Activated B cell treated with CpG ODN at 0.5 μM for 24 hours (primary cell): ENCODE measurements around the gene DPF1. TPM values are rescaled to one million over a fixed set of nuclear protein-coding genes. Genes with fewer than 3 reads are reported as not detected.
A peak's percentile ranks its signal among the peaks of the same experiment; 100 is the strongest.

Source experiments
- ATAC-seq: fragments of 200-7000 bp; cut with Tn5 transposase; one replicate; pipeline ENCODE4 v1.10.0; 2021; ENCODE audit warnings: low read depth, mild to moderate bottlenecking, moderate library complexity
- CTCF ChIA-PET: fragments of 350-600 bp; sonication (Branson Sonifier 250); formaldehyde crosslinking; loops from one replicate; lab custom pipeline; 2021; ENCODE audit warnings: antibody characterized with exemption; lab: Charles Lee
- POLR2A ChIA-PET: fragments of 350-600 bp; sonication (Branson Sonifier 250); formaldehyde crosslinking; loops from one replicate; lab custom pipeline; 2021; ENCODE audit warnings: antibody characterized with exemption; lab: Charles Lee
- DNase-seq: peaks from one replicate; pipeline ENCODE4 v3.0.0; 2022
- H3K27ac Mint-ChIP-seq: one replicate; pipeline ENCODE4 v1.8.0; 2020; ENCODE audit warnings: mixed read lengths
- H3K27me3 Mint-ChIP-seq: one replicate; pipeline ENCODE4 v1.8.0; 2021; ENCODE audit warnings: mixed read lengths
- H3K36me3 Mint-ChIP-seq: one replicate; pipeline ENCODE4 v1.8.0; 2021; ENCODE audit warnings: low read depth, mixed read lengths
- H3K4me1 Mint-ChIP-seq: one replicate; pipeline ENCODE4 v1.8.0; 2021; ENCODE audit warnings: mixed read lengths
- H3K4me3 Mint-ChIP-seq: one replicate; pipeline ENCODE4 v1.8.0; 2020; ENCODE audit warnings: mild to moderate bottlenecking, mixed read lengths
- H3K9me3 Mint-ChIP-seq: one replicate; pipeline ENCODE4 v1.8.0; 2020; ENCODE audit warnings: mixed read lengths
- CTCF ChIP-seq: fragments of 200-600 bp; IDR thresholded peaks from one replicate; pipeline ENCODE4 v1.8.0; 2022; ENCODE audit warnings: antibody characterized with exemption, mild to moderate bottlenecking
- intact Hi-C: fragments of 100-400 bp; cut with micrococcal nuclease; formaldehyde crosslinking; loops from one replicate; pipeline ENCODE4 v1.15.1; 2024
- total RNA-seq: library from RNA; stranded (reverse); gene quantifications from 2 replicates; pipeline ENCODE4 v1.2.3, GENCODE V29; 2022

Gene DPF1
- total RNA-seq, 1 donor from 2014 or later: not detected

GRCh38 chr19:38211151-38211591 is 12.9 kb downstream of the DPF1 start:
- intact Hi-C loops: no loop called here
- no peak for TF ChIP-seq CTCF
- ATAC-seq: peak; percentile 45
- Mint-ChIP-seq H3K36me3 (peaks cover 22% of the 10 kb centered on the region), H3K4me1 (peaks cover 32% of the 10 kb centered on the region), H3K9me3 (no peaks in the 10 kb centered on the region), H3K27me3 (peaks cover 29% of the 10 kb centered on the region), H3K4me3 (no peak overlapping the region), H3K27ac (no peak overlapping the region)
- ChIA-PET CTCF (no interaction called here), POLR2A (no interaction called here)
- DNase-seq: no peak

- no peak for DNase-seq
- POLR2A ChIA-PET: interaction anchor here (0.7 kb wide), 1 partner anchor 32 kb away, joined by 7 read pairs; no protein-coding TSS in a partner anchor
- CTCF ChIA-PET: no interaction called here
- Mint-ChIP-seq H3K36me3 (peaks cover 26% of the 10 kb centered on the region), H3K4me3 (peak overlapping the region; percentile 28), H3K9me3 (no peaks in the 10 kb centered on the region), H3K27me3 (peaks cover 29% of the 10 kb centered on the region), H3K27ac (no peak overlapping the region), H3K4me1 (peaks cover 32% of the 10 kb centered on the region)
- TF ChIP-seq CTCF: no peak
- intact Hi-C loops: no loop called here
- no peak for ATAC-seq
Measured at GRCh38 chr19:38210458-38210987, 13.5 kb downstream of the DPF1 start.

GRCh38 chr19:38209671-38210457 is 14.2 kb downstream of the DPF1 start:
- no peak overlapping the region for H3K4me3 Mint-ChIP-seq
- peaks cover 29% of the 10 kb centered on the region for H3K27me3 Mint-ChIP-seq
- no peak for ATAC-seq
- POLR2A ChIA-PET: interaction anchor here (0.7 kb wide), 1 partner anchor 32 kb away, joined by 7 read pairs; no protein-coding TSS in a partner anchor
- no peak for DNase-seq
- peaks cover 33% of the 10 kb centered on the region for H3K36me3 Mint-ChIP-seq
- intact Hi-C loops: no loop called here
- TF ChIP-seq CTCF: no peak
- H3K27ac Mint-ChIP-seq: no peak overlapping the region
- H3K9me3 Mint-ChIP-seq: no peaks in the 10 kb centered on the region
- H3K4me1 Mint-ChIP-seq: peaks cover 32% of the 10 kb centered on the region
- CTCF ChIA-PET: no interaction called here

- Mint-ChIP-seq H3K36me3 (peaks cover 40% of the 10 kb centered on the region), H3K27ac (no peak overlapping the region), H3K4me3 (no peak overlapping the region), H3K27me3 (peaks cover 24% of the 10 kb centered on the region), H3K4me1 (peaks cover 28% of the 10 kb centered on the region), H3K9me3 (no peaks in the 10 kb centered on the region)
- POLR2A ChIA-PET: no interaction called here
- no peak for ATAC-seq
- TF ChIP-seq CTCF: no peak
- CTCF ChIA-PET: no interaction called here
- intact Hi-C loops: no loop called here
- no peak for DNase-seq
Measured at GRCh38 chr19:38209152-38209551, 14.9 kb downstream of the DPF1 start.

- peaks cover 46% of the 10 kb centered on the region for H3K36me3 Mint-ChIP-seq
- ChIA-PET POLR2A (no interaction called here), CTCF (no interaction called here)
- no peak overlapping the region for H3K4me3 Mint-ChIP-seq
- peaks cover 22% of the 10 kb centered on the region for H3K4me1 Mint-ChIP-seq
- intact Hi-C loops: no loop called here
- no peak for ATAC-seq
- no peak for DNase-seq
- no peak overlapping the region for H3K27ac Mint-ChIP-seq
- no peaks in the 10 kb centered on the region for H3K9me3 Mint-ChIP-seq
- TF ChIP-seq CTCF: no peak
- peaks cover 21% of the 10 kb centered on the region for H3K27me3 Mint-ChIP-seq
Measured at GRCh38 chr19:38208571-38208970, 15.5 kb downstream of the DPF1 start.
